GM19395 (cell line): ENCODE results near the gene FIBP.

Source experiments
- ATAC-seq: cut with Tn5 transposase; IDR thresholded peaks from one replicate; pipeline ENCODE4 v1.9.1; 2021; ENCODE audit warnings: mild to moderate bottlenecking, moderate library complexity; ENCODE audit not compliant: unreplicated experiment

FIBP gene

GRCh38 chr11:65871811-65872548, 16.3 kb downstream of the FIBP start:
- ATAC-seq: no peak

DNA sequence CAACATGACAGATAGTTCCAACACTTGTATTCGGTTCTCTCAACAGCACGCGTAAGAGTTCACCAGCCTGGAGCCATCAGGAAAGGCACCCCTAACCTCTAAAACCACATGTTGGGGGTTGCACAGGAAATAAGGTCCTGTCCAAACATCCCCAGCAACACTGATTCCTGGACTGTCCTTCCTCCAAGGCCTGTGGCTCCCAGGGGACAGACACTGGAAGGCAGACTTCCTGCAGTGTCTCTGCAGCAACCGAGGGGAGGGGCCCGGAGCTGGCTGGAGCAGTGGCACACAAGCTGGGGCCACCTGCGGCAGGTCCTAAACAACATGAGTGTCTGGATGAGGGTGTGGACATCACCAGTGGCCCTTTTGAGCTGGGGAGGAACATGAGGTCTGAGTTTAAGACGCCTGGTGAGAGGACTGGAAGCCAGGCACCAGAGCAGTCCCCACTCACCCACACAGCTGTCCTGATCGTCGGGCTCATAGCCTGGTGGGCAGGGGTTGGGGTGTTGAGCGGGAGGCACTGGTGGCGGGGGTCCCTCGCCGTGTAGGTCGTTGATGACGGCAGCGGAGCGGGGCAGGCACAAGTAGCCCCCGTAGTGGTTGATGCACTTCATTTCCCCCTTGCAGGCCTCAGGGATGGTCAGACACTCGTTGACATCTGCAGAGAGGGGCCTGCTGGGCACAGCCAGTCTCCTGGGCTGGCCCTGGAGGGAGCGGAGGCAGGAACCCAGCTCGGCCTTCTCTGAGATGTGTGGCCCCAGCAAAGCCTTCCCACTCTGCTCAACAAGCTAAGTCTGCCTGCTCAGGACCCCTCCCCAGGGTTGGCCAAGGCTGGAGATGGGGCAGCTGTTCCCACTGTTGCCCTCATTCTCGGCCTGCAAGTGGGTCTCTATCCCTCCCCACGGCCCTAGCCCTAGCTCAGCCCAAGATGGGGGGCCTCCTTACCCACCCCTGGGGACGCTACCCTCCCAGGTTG, 17.3 kb downstream of the FIBP start:
- no peak for ATAC-seq

DNA sequence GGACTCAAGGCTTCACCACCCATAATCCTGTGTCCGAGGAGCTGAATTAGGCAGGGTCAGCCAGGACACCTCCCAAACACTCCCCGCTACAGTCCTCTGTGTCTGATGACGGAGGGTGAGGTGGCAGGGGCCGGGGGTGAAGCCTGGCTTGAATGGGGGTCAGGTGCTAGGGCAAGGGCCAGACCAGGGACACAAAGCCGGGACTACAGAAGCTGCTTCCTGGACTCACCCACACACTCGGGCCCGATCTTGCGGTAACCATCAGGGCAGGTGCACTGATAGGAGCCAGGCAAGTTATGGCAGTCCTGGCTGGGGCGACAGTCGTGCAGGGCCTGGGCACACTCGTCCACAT, 18.0 kb downstream of the FIBP start:
- ATAC-seq: no peak

DNA sequence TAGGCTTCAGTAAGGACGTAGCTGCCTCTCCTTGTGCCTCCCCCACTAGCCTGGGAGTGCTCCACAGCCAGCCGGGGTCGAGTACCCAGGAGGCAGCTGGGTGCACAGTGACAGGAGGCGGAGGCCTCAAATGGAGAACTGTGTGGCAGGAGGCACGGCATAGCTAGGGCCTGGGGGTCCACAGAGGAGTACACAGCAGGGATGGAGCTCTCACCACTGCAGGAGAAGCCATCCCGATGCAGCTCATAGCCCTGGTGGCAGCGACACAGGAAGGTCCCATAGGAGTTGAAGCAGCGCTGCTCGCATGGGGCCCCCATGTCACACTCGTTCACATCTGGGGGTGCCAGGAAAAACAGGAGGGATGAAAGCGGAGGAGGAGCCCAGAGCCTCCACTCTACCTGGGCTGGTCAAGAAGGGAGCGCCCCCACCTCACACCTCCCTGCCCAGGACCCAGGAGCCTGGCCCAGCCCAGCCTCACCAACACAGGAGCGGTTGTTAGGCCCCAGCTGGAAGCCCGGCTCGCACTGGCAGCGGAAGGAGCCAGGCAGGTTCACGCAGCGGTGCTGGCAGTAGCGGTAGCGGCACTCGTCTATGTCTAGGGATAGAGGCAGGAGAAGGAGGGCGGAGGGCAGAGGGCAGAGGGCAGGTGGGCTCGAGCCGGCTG, 18.5 kb downstream of the FIBP start:
- no peak for ATAC-seq

DNA sequence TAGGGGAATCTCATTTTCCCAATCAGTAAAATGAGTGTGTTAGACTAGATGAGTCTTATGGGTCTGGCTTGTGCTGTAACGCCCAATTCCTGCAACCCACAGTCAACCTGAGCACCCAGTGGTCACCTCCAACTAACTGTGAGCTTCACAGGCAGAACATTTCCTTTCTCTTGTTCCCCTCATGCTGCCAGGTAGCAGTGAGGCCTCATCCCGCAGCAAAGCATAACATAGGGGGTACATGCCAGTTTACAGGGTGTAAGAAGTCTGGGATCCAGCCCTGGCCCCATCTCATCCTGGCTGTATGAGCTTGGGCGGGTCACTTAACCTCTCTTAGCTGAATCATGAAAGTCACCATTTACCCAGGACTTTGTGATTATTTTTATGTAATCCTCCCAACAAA, 19.4 kb downstream of the FIBP start:
- ATAC-seq: no peak

GRCh38 chr11:65868076-65868667, 20.1 kb downstream of the FIBP start:
- ATAC-seq: no peak

DNA sequence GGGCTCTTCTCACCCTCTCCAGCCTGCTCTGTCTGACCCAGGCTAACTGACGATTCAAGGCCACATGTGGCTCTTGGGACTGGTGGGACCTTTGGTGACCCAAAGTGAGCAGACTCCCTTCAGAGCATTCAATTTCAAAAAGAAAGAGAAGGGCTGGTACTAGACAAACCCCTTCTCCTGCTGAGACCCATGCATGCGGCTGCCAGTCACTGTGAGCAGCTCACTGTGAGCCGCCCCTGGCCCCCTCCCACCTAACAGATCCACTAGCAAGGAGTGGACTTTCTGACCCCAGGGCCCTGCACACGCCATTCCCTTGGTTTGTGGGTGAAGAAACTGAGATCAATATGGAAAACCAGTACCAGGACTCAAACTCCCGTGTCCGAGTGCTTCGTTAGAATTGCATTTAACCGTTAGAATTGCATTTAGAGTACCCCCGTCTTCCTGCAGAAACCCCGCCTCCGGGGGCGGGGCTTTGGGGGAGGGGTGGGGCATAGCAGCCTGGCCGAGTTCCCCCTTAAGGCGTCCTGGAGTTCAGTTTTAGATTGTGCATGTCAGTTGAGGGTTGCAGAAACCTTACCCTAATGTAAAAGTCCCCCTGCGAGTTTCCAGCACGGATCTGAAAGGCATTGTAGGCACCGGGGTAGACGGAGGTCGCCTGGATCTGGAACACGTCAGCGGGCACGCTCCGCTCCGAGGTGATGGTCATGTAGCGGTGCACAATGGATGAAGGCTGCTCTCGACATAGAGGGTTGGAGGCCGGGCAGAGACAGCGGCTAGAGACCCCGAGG, 20.8 kb downstream of the FIBP start:
- no peak for ATAC-seq

DNA sequence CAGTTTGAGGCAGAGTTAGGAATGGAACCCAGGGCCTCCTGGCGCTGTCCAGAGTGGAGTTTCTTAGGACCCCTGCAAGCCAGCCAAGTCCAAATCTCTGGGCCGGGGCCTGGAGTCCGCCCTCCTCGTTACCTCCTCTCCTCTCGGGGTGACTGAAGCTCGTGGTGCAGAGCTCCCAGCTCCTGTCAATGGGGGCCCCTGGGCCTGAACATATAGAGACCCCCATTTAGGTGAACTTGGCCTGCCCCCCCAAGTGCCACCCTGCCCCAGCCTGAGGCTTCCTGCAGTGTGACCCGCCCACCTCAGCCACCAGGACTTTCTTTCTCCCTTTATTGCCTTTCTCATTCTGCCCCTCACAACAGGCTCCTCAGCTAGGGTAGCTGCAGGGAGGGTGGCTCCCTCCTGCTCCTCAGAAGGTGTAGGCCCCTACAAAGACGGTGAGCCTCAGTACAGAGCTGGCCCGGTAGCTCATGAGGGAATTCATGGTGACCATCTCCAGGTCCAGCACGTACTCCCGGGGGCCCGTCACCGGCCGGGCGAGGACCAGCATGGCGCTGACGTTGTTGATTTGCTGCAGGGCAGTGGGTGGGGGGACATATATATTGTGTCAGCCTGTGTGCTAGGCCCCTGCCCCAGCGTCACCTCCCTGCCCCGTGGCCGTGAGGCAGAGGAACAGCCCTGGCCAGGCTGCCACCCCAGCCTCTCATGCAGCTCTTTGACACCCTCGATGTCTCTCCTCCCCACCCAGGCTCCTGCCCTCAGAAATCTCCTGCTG, 21.6 kb downstream of the FIBP start:
- ATAC-seq: no peak

DNA sequence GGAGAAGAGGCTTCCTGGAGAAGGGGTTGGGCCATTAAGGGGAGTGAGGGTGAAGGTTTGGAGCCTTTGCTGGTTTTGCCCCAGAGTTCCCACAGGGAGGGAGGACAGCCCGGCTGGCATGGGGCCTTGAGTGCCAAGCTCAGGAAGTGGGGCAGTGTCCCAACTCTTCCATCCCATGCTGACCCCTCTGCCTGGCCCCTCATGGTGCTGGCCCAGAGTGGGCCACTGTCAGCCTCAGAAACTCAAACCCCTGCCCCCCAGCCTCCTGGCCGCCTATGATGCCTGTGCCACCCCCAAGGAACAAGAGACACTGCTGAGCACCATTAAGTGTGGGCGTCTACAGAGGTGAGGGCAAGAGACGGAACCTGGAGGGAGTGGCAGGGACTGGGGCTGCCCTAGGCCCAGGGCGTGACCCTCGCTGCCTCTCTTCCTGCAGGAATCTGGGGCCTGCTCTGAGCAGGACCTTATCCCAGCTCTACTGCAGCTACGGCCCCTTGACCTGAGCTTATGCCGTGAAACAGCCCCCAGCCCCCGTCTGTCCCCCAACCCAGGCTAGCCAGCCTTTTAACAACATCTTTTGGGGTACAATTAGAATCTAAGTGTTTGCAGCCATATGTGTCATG, 22.6 kb downstream of the FIBP start:
- no peak for ATAC-seq

DNA sequence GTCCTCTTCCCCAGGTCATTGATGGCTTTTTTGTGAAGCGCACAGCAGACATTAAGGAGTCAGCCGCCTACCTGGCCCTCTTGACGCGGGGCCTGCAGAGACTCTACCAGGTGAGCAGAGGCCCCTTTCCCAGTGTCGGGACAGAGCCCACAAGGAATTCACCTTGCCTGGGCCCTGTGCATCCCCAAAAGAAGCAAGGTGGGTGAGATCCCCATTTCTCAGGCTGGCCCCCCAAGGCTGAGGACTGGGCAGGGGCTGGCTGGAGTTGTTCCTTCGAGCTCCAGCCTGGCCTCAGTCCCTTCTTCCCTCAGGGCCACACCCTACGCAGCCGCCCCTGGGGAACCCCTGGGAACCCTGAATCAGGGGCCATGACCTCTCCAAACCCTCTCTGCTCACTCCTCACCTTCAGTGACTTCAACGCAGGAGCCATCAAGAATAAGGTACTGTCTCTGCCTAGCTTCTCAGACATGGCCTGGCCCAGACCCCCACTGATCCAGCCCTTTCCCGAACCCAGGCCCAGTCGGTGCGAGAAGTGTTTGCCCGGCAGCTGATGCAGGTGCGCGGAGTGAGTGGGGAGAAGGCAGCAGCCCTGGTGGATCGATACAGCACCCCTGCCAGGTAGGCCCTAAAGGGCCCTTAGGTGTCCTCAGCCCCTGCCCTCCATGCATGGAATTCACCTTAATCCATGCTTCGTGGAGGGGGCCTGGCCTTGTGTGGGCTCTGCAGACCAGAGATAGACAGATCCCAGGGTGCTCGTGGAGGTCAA, 23.4 kb downstream of the FIBP start:
- ATAC-seq: no peak

DNA sequence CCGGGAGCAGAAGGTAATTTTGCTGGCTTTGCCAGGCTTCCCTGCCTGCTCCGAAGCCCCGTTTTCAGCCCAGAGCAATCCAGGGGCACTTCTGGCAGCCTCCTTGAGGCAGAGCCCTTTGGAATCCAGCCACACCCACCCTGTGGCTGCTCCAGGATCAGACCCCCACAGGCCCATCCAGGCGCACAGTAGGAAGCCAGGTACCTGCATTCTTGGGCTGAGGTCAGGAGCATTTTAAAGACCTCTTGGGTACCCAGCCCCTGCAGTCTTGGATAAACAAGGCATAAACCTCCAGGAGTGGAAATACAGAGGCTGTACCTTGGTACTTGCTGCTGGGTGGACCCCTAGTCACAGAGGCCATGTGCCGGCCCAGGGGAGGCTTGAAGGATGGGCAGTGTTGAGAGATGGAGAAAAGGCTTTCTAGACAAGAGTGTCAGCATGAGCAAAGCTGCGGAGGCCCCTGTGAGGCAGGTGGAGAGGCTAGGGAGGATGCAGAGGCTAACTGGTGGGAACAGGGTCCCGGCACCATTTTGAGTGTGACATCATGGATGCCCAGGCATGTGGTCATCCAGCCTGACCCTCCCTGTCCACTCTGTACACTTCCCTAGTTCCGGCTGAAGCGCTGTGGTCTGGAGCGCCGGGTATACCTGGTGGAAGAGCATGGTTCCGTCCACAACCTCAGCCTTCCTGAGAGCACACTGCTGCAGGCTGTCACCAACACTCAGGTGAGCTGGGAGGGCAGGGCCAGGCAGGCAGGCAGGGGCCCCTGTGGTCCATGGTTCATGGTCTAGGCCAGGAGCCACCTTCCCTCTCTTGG, 24.2 kb downstream of the FIBP start:
- ATAC-seq: no peak

DNA sequence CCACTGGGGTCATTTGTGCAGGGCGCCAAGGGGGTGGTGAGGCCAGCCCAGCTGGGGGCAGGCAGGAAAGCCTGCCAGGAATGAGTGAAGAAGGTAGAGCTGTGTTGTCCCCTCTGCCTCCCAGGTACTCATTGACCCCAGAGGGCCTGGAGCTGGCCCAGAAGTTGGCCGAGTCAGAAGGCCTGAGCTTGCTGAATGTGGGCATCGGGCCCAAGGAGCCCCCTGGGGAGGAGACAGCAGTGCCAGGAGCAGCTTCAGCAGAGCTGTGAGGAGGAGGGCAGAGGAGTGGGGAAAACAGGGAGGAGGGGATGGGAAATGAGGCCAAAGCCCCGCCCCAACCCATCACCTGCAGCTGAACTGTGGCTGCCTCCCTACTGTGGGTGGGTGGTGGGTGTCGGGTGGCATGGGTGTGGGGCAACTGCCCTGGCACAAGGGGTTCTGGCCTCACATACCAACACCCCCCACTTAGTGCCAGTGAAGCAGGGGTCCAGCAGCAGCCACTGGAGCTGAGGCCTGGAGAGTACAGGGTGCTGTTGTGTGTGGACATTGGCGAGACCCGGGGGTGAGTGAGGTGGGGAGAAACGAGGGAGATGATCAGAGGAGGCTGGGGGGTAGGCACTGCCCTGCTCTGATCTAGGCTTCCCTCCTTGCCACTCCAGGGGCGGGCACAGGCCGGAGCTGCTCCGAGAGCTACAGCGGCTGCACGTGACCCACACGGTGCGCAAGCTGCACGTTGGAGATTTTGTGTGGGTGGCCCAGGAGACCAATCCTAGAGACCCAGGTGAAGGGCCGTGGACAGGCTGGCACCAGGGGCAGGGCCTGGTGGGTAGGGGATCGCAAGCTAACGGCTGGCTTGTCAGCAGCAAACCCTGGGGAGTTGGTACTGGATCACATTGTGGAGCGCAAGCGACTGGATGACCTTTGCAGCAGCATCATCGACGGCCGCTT, 25.1 kb downstream of the FIBP start:
- no peak for ATAC-seq

GRCh38 chr11:65862191-65862735, 26.0 kb downstream of the FIBP start:
- ATAC-seq: no peak

GRCh38 chr11:65861533-65862183, 26.6 kb downstream of the FIBP start:
- ATAC-seq: no peak

GRCh38 chr11:65861165-65861505, 27.1 kb downstream of the FIBP start:
- no peak for ATAC-seq
